Endodermal cell (in vitro differentiated cells): ENCODE results near the gene ARHGEF40. TPM values are rescaled to one million over a fixed set of nuclear protein-coding genes. Genes with fewer than 3 reads are reported as not detected.
A peak's percentile ranks its signal among the peaks of the same experiment; 100 is the strongest.

ENCODE experiments used
- DNase-seq: peaks from one replicate; pipeline ENCODE4 v3.0.0-alpha.2; 2017
- H3K27ac ChIP-seq: 2 replicates; pipeline ENCODE4 v1.5.1; 2013; ENCODE audit warnings: mild to moderate bottlenecking, low read depth, low read length, moderate library complexity
- H3K27me3 ChIP-seq: 2 replicates; pipeline ENCODE4 v1.6.1; 2013; ENCODE audit warnings: mild to moderate bottlenecking, low read length, moderate library complexity; ENCODE audit not compliant: insufficient read depth, control insufficient read depth, poor library complexity, severe bottlenecking
- H3K36me3 ChIP-seq: 2 replicates; pipeline ENCODE4 v1.7.0; 2013; ENCODE audit warnings: mild to moderate bottlenecking, low read length, moderate library complexity; ENCODE audit not compliant: control insufficient read depth, insufficient read depth
- H3K4me1 ChIP-seq: one replicate; pipeline ENCODE4 v1.7.0; 2013; ENCODE audit warnings: low read length; ENCODE audit not compliant: control insufficient read depth, insufficient read depth
- H3K4me3 ChIP-seq: 2 replicates; pipeline ENCODE4 v1.5.1; 2013; ENCODE audit warnings: mild to moderate bottlenecking, low read length, moderate library complexity
- H3K9ac ChIP-seq: 2 replicates; pipeline ENCODE4 v1.6.1; 2013; ENCODE audit warnings: mild to moderate bottlenecking, low read length, moderate library complexity; ENCODE audit not compliant: poor library complexity, severe bottlenecking; ENCODE audit errors: extremely low read depth
- H3K9me3 ChIP-seq: 2 replicates; pipeline ENCODE4 v1.6.1; 2013; ENCODE audit warnings: mild to moderate bottlenecking, low read length, moderate library complexity; ENCODE audit not compliant: control insufficient read depth
- H3K27ac Mint-ChIP-seq: 2 replicates; pipeline ENCODE4 v1.8.0; 2020; ENCODE audit warnings: mixed read lengths
- H3K27me3 Mint-ChIP-seq: 2 replicates; pipeline ENCODE4 v1.8.0; 2021; ENCODE audit warnings: mild to moderate bottlenecking, mixed read lengths; ENCODE audit not compliant: insufficient read depth
- H3K36me3 Mint-ChIP-seq: 2 replicates; pipeline ENCODE4 v1.8.0; 2020; ENCODE audit warnings: low read depth, mixed read lengths
- H3K4me1 Mint-ChIP-seq: 2 replicates; pipeline ENCODE4 v1.8.0; 2020; ENCODE audit warnings: mixed read lengths
- H3K4me3 Mint-ChIP-seq: 2 replicates; pipeline ENCODE4 v1.8.0; 2020; ENCODE audit warnings: mild to moderate bottlenecking, moderate library complexity, mixed read lengths
- H3K9me3 Mint-ChIP-seq: 2 replicates; pipeline ENCODE4 v1.8.0; 2020; ENCODE audit warnings: mild to moderate bottlenecking, mixed read lengths
- WGBS, 2 experiments: methylation state at CpG; one replicate each; pipeline versions ENCODE4 v1.1.5 to v1.1.7; 2013; ENCODE audit warnings: missing lambda C conversion rate in 2 of 2, mixed read lengths in 1 of 2; ENCODE audit not compliant: insufficient coverage in 1 of 2, insufficient read length in 1 of 2; 5-methylcytosine and 5-hydroxymethylcytosine counted together
- total RNA-seq, 2 donors: library from RNA; stranded (reverse); fragmentation: NEBNext Ultra II Directional in 1 of 2; extraction: Animal tissue kit (Norgen Biotek cat#: 25700) in 1 of 2; gene quantifications; 2 replicates in 1 of 2; 3 replicates in 1 of 2; pipeline ENCODE4 v1.2.1, GENCODE V29; 2021
- TF ChIP-seq, protein P1 (sequence below): fragments of 200-600 bp; sonication (generic); conservative IDR thresholded peaks from 2 replicates; pipeline ENCODE4 v1.5.0; 2021; ENCODE audit warnings: antibody characterized with exemption, mild to moderate bottlenecking

Gene ARHGEF40
- total RNA-seq, 2 donors from 2014 or later, result 71.1 to 73.5 TPM

DNA sequence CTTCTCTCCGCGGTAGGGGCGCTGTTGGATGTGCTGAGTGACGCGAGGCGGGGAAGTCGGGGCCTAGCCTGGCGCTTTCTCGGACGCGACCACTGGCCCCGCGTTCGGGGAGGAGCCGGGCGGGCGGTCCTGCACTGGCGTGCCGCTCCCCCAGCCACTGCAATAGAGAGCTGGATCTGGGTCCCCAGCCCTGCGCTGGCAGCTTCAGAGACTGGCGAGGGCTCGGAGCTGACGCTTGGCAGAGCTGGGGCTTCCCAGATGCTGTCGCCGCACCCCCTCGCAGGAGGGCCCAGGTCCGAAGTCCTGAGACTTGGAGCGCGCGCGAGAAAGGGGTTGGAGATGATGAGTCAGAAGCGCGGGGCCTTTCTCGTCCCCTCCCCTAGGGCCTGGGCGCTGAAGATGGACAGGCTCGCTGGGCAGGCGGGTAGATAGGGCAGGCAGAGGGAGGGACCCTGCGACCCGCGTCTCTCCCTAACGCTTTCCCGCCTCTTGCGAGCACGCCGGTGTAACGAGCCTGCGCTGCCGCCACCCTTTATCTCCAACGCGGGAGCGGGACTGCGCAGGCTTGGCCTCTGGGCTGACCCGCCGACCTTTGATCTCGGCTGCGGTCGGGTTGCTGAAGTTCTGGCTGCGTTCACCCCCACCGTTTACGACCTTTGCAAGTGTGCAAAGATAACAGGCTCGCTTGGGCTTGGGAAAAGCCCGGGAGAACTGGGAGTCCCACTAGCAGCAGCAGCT, 33.8 kb downstream of the ARHGEF40 start:
- Histone ChIP-seq H3K27ac (peak overlapping the region; percentile 100), H3K36me3 (no peaks in the 10 kb centered on the region), H3K4me1 (peaks cover 15% of the 10 kb centered on the region), H3K9ac (peak overlapping the region; percentile 96), H3K4me3 (peak overlapping the region; percentile 84), H3K27me3 (peaks cover 10% of the 10 kb centered on the region), H3K9me3 (no peaks in the 10 kb centered on the region)
- Mint-ChIP-seq H3K27me3 (peaks cover 30% of the 10 kb centered on the region), H3K36me3 (no peaks in the 10 kb centered on the region), H3K27ac (peak overlapping the region; percentile 97), H3K9me3 (no peaks in the 10 kb centered on the region), H3K4me3 (peak overlapping the region; percentile 82), H3K4me1 (peaks cover 37% of the 10 kb centered on the region)
- 0% methylated on average over 11 to 62 of the region's 62 CpGs for WGBS, 2 experiments
- DNase-seq, result peak; percentile 98
- TF ChIP-seq, protein P1, sequence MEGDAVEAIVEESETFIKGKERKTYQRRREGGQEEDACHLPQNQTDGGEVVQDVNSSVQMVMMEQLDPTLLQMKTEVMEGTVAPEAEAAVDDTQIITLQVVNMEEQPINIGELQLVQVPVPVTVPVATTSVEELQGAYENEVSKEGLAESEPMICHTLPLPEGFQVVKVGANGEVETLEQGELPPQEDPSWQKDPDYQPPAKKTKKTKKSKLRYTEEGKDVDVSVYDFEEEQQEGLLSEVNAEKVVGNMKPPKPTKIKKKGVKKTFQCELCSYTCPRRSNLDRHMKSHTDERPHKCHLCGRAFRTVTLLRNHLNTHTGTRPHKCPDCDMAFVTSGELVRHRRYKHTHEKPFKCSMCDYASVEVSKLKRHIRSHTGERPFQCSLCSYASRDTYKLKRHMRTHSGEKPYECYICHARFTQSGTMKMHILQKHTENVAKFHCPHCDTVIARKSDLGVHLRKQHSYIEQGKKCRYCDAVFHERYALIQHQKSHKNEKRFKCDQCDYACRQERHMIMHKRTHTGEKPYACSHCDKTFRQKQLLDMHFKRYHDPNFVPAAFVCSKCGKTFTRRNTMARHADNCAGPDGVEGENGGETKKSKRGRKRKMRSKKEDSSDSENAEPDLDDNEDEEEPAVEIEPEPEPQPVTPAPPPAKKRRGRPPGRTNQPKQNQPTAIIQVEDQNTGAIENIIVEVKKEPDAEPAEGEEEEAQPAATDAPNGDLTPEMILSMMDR, result peak; percentile 81

DNA sequence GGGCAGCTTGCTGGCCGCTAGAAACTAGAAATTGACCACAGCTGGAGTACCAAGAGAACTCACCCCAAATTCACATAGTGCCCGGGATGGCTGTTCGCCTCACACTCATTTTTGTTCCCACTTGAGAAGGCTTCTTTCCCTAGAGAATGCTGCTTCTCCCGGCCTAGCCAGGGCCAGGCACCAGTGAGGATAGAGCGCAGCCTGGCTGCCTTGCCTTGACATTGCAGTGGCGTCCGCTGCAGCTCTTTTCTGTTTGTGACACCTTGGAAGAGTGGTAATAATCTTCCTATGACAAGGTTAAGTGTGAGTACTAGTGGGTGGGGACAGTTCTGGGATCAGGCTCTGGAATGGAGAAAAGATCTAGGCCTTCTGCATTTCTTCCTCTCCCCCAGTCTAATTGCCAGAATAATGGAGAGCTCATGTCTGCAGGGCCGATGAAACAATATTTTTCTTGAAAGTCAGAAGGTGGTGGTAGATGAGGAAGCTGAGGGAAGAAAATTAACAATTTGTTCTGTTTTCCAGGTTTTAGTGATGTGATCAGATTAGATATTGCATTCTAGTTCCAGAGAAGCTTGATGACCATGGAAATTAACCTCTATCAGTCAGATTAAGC, 34.5 kb downstream of the ARHGEF40 start:
- WGBS, 2 experiments, result 0 to 10% methylated on average over 7 to 8 of the region's 8 CpGs
- Mint-ChIP-seq H3K4me1 (peaks cover 32% of the 10 kb centered on the region), H3K27ac (peak overlapping the region; percentile 97), H3K9me3 (no peaks in the 10 kb centered on the region), H3K27me3 (peaks cover 25% of the 10 kb centered on the region), H3K4me3 (peak overlapping the region; percentile 82), H3K36me3 (no peaks in the 10 kb centered on the region)
- Histone ChIP-seq H3K4me1 (peaks cover 10% of the 10 kb centered on the region), H3K27ac (peak overlapping the region; percentile 100), H3K9ac (peak overlapping the region; percentile 96), H3K4me3 (peak overlapping the region; percentile 84), H3K27me3 (peaks cover 10% of the 10 kb centered on the region), H3K9me3 (no peaks in the 10 kb centered on the region), H3K36me3 (no peaks in the 10 kb centered on the region)
- TF ChIP-seq, protein P1, result peak; percentile 97
- peak; percentile 92 for DNase-seq

DNA sequence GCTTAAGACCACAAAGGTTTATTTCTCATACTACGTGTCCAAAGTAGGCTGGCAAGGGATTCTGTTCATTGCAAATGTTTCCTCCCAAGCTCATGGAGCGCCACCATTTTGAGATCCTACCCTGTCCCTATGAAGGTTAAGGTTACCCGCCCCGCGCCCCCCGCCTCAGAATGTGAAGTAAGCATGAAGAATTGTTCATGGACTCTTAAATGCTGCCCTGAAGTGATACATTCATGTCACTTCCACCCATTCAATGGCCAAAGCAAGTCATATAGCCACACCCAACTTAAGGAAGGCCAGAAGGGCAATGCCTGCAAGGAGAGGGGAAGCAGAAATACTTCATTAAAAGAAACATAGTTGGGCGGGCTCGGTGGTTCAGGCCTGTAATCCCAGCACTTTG, 35.0 kb downstream of the ARHGEF40 start:
- H3K36me3 ChIP-seq, result no peaks in the 10 kb centered on the region
- peaks cover 28% of the 10 kb centered on the region for H3K4me1 Mint-ChIP-seq
- no peak overlapping the region for H3K4me3 Mint-ChIP-seq
- TF ChIP-seq, protein P1, result no peak
- H3K9me3 Mint-ChIP-seq, result no peaks in the 10 kb centered on the region
- peak overlapping the region; percentile 96 for H3K9ac ChIP-seq
- H3K27ac Mint-ChIP-seq, result no peak overlapping the region
- peak; percentile 30 for DNase-seq
- WGBS, 2 experiments, result 92 to 94% methylated on average over 7 to 8 of the region's 8 CpGs
- H3K36me3 Mint-ChIP-seq, result no peaks in the 10 kb centered on the region
- peak overlapping the region; percentile 84 for H3K4me3 ChIP-seq
- H3K27me3 Mint-ChIP-seq, result peaks cover 23% of the 10 kb centered on the region
- no peaks in the 10 kb centered on the region for H3K9me3 ChIP-seq
- peaks cover 10% of the 10 kb centered on the region for H3K4me1 ChIP-seq
- H3K27ac ChIP-seq, result peak overlapping the region; percentile 49
- peaks cover 10% of the 10 kb centered on the region for H3K27me3 ChIP-seq
